SH-SY5Y (cell line): ENCODE data around the gene PGLYRP2.

Experiments
- GATA2 ChIP-seq: IDR thresholded peaks from 2 replicates; pipeline ENCODE4 v1.6.1; 2011; ENCODE audit warnings: mild to moderate bottlenecking, low read depth, low read length
- GATA3 ChIP-seq: IDR thresholded peaks from 2 replicates; pipeline ENCODE4 v1.6.1; 2011; ENCODE audit warnings: low read depth, mild to moderate bottlenecking, low read length, moderate library complexity

Gene PGLYRP2

GRCh38 chr19:15464394-15465385 is 14.6 kb downstream of the PGLYRP2 start, which contains the start of gene RASAL3:
Gene RASAL3 (minus strand): TSS chr19:15464544. CDS start chr19:15464358, 186 bp downstream.
- TF ChIP-seq GATA3 (no peak), GATA2 (no peak)

GRCh38 chr19:15463861-15464371 is 15.4 kb downstream of the PGLYRP2 start:
- TF ChIP-seq GATA3 (no peak), GATA2 (no peak)

GRCh38 chr19:15461694-15462093 is 17.6 kb downstream of the PGLYRP2 start:
- TF ChIP-seq GATA2 = no peak
- no peak for TF ChIP-seq GATA3

GRCh38 chr19:15457701-15458484 is 21.4 kb downstream of the PGLYRP2 start:
- TF ChIP-seq GATA3 = no peak
- no peak for TF ChIP-seq GATA2

GRCh38 chr19:15456871-15457700 is 22.2 kb downstream of the PGLYRP2 start:
- TF ChIP-seq GATA2 = no peak
- no peak for TF ChIP-seq GATA3

GRCh38 chr19:15456441-15456840 is 22.9 kb downstream of the PGLYRP2 start:
- TF ChIP-seq GATA2 (no peak), GATA3 (no peak)

GRCh38 chr19:15455996-15456395 is 23.3 kb downstream of the PGLYRP2 start:
- TF ChIP-seq GATA2 = no peak
- TF ChIP-seq GATA3 = no peak

GRCh38 chr19:15453906-15454860 is 25.1 kb downstream of the PGLYRP2 start:
- no peak for TF ChIP-seq GATA2
- no peak for TF ChIP-seq GATA3

- TF ChIP-seq GATA3 = no peak
- TF ChIP-seq GATA2 = no peak
Observed at GRCh38 chr19:15453091-15453578, 26.2 kb downstream of the PGLYRP2 start.

- TF ChIP-seq GATA3 (no peak), GATA2 (no peak)
Observed at GRCh38 chr19:15452111-15453047, 26.9 kb downstream of the PGLYRP2 start.

GRCh38 chr19:15450528-15450890 is 28.8 kb downstream of the PGLYRP2 start:
- no peak for TF ChIP-seq GATA2
- no peak for TF ChIP-seq GATA3
